ENCODE measurements around the gene ZNF189.
"Not testable (repeated sequence)": the region's sequence is repeated elsewhere in the genome, so short reads cannot be mapped to it uniquely, and the experiment has no call there.

Gene ZNF189

GRCh38 chr9:101369884-101370531 lies 28.6 kb upstream of the ZNF189 start:
- Mint-ChIP-seq H3K4me3 (no peak overlapping the region), H3K36me3 (ENCODE audit: low read depth) (no peaks in the 10 kb centered on the region), H3K9me3 (no peaks in the 10 kb centered on the region), H3K4me1 (ENCODE audit: low read depth) (no peaks in the 10 kb centered on the region), H3K27ac (no peak overlapping the region), H3K27me3 (peaks cover 25% of the 10 kb centered on the region)

- Mint-ChIP-seq H3K4me3 (no peak overlapping the region), H3K9me3 (no peaks in the 10 kb centered on the region), H3K36me3 (ENCODE audit: low read depth) (no peaks in the 10 kb centered on the region)
These were observed 26.8 kb upstream of the ZNF189 start for GRCh38 chr9:101371813-101372212.

GRCh38 chr9:101372327-101373118 lies 26.1 kb upstream of the ZNF189 start:
- H3K27ac Mint-ChIP-seq: no peak overlapping the region
- no peak overlapping the region for H3K4me3 Mint-ChIP-seq
- no peaks in the 10 kb centered on the region for H3K9me3 Mint-ChIP-seq
- no peaks in the 10 kb centered on the region for H3K36me3 Mint-ChIP-seq (ENCODE audit: low read depth)
- H3K27me3 Mint-ChIP-seq: peaks cover 34% of the 10 kb centered on the region
- no peaks in the 10 kb centered on the region for H3K4me1 Mint-ChIP-seq (ENCODE audit: low read depth)

More at GRCh38 chr9:101371813-101372212, 26.8 kb upstream of the ZNF189 start:
- Mint-ChIP-seq H3K4me1 (ENCODE audit: low read depth) (no peaks in the 10 kb centered on the region), H3K27me3 (peaks cover 36% of the 10 kb centered on the region), H3K27ac (no peak overlapping the region)

GRCh38 chr9:101375546-101375945 lies 23.1 kb upstream of the ZNF189 start:
- Mint-ChIP-seq H3K27ac (no peak overlapping the region), H3K36me3 (ENCODE audit: low read depth) (no peaks in the 10 kb centered on the region), H3K4me1 (ENCODE audit: low read depth) (no peaks in the 10 kb centered on the region), H3K4me3 (no peak overlapping the region), H3K27me3 (peaks cover 39% of the 10 kb centered on the region), H3K9me3 (no peaks in the 10 kb centered on the region)

- Mint-ChIP-seq H3K4me1 (ENCODE audit: low read depth) (no peaks in the 10 kb centered on the region), H3K27me3 (peaks cover 36% of the 10 kb centered on the region), H3K27ac (no peak overlapping the region), H3K9me3 (no peaks in the 10 kb centered on the region), H3K4me3 (no peak overlapping the region), H3K36me3 (ENCODE audit: low read depth) (no peaks in the 10 kb centered on the region)
These were observed 22.4 kb upstream of the ZNF189 start for GRCh38 chr9:101376111-101376848.

GRCh38 chr9:101380295-101380694 lies 18.4 kb upstream of the ZNF189 start:
- Mint-ChIP-seq H3K27me3 (peaks cover 20% of the 10 kb centered on the region), H3K36me3 (ENCODE audit: low read depth) (peaks cover 7% of the 10 kb centered on the region), H3K4me3 (no peak overlapping the region), H3K9me3 (peaks cover 6% of the 10 kb centered on the region), H3K4me1 (ENCODE audit: low read depth) (no peaks in the 10 kb centered on the region), H3K27ac (no peak overlapping the region)

GRCh38 chr9:101381118-101381517 lies 17.5 kb upstream of the ZNF189 start:
- H3K36me3 Mint-ChIP-seq (ENCODE audit: low read depth): peaks cover 16% of the 10 kb centered on the region
- no peak overlapping the region for H3K4me3 Mint-ChIP-seq
- H3K4me1 Mint-ChIP-seq (ENCODE audit: low read depth): no peaks in the 10 kb centered on the region
- H3K27me3 Mint-ChIP-seq: peaks cover 15% of the 10 kb centered on the region
- no peak overlapping the region for H3K27ac Mint-ChIP-seq
- peaks cover 11% of the 10 kb centered on the region for H3K9me3 Mint-ChIP-seq

- H3K4me3 Mint-ChIP-seq: no peak overlapping the region
- no peak overlapping the region for H3K27ac Mint-ChIP-seq
- peaks cover 21% of the 10 kb centered on the region for H3K36me3 Mint-ChIP-seq (ENCODE audit: low read depth)
- H3K27me3 Mint-ChIP-seq: peaks cover 11% of the 10 kb centered on the region
- peaks cover 13% of the 10 kb centered on the region for H3K9me3 Mint-ChIP-seq
- H3K4me1 Mint-ChIP-seq (ENCODE audit: low read depth): no peaks in the 10 kb centered on the region
These were observed 16.8 kb upstream of the ZNF189 start for GRCh38 chr9:101381833-101382342.

- H3K4me1 Mint-ChIP-seq (ENCODE audit: low read depth): no peaks in the 10 kb centered on the region
- no peak overlapping the region for H3K4me3 Mint-ChIP-seq
These were observed 15.3 kb upstream of the ZNF189 start for GRCh38 chr9:101383361-101383760.

GRCh38 chr9:101384873-101385536 lies 13.6 kb upstream of the ZNF189 start, which contains the start of gene BAAT:
Gene BAAT (minus strand): TSS chr9:101385006. CDS start chr9:101371404, 13,602 bp downstream.
- Mint-ChIP-seq H3K9me3 (peaks cover 13% of the 10 kb centered on the region), H3K36me3 (ENCODE audit: low read depth) (peaks cover 43% of the 10 kb centered on the region)
- H3K4me3 Mint-ChIP-seq; H3K27ac Mint-ChIP-seq; H3K4me1 Mint-ChIP-seq (ENCODE audit: low read depth); H3K27me3 Mint-ChIP-seq: not testable (repeated sequence)

More at GRCh38 chr9:101383361-101383760, 15.3 kb upstream of the ZNF189 start:
- H3K27me3 Mint-ChIP-seq: peaks cover 5% of the 10 kb centered on the region
- H3K9me3 Mint-ChIP-seq: peaks cover 13% of the 10 kb centered on the region
- H3K27ac Mint-ChIP-seq: no peak overlapping the region
- H3K36me3 Mint-ChIP-seq (ENCODE audit: low read depth): peaks cover 32% of the 10 kb centered on the region

GRCh38 chr9:101387871-101388506 lies 10.7 kb upstream of the ZNF189 start:
- no peak overlapping the region for H3K4me3 Mint-ChIP-seq
- H3K27ac Mint-ChIP-seq: no peak overlapping the region
- H3K27me3 Mint-ChIP-seq: no peaks in the 10 kb centered on the region
- H3K36me3 Mint-ChIP-seq (ENCODE audit: low read depth): peaks cover 73% of the 10 kb centered on the region
- H3K9me3 Mint-ChIP-seq: peaks cover 25% of the 10 kb centered on the region
- peaks cover 15% of the 10 kb centered on the region for H3K4me1 Mint-ChIP-seq (ENCODE audit: low read depth)

- H3K4me1 Mint-ChIP-seq (ENCODE audit: low read depth): peaks cover 21% of the 10 kb centered on the region
- no peak overlapping the region for H3K27ac Mint-ChIP-seq
- H3K9me3 Mint-ChIP-seq: peaks cover 28% of the 10 kb centered on the region
- H3K36me3 Mint-ChIP-seq (ENCODE audit: low read depth): peaks cover 78% of the 10 kb centered on the region
- no peak overlapping the region for H3K4me3 Mint-ChIP-seq
- no peaks in the 10 kb centered on the region for H3K27me3 Mint-ChIP-seq
These were observed 10.1 kb upstream of the ZNF189 start for GRCh38 chr9:101388507-101388993.

GRCh38 chr9:101393135-101393534 lies 5.5 kb upstream of the ZNF189 start:
- H3K27ac Mint-ChIP-seq: no peak overlapping the region
- no peak overlapping the region for H3K4me3 Mint-ChIP-seq
- peaks cover 27% of the 10 kb centered on the region for H3K9me3 Mint-ChIP-seq
- H3K4me1 Mint-ChIP-seq (ENCODE audit: low read depth): peaks cover 62% of the 10 kb centered on the region
- peaks cover 95% of the 10 kb centered on the region for H3K36me3 Mint-ChIP-seq (ENCODE audit: low read depth)
- no peaks in the 10 kb centered on the region for H3K27me3 Mint-ChIP-seq

GRCh38 chr9:101394687-101395086 lies 4.0 kb upstream of the ZNF189 start:
- peaks cover 66% of the 10 kb centered on the region for H3K4me1 Mint-ChIP-seq (ENCODE audit: low read depth)
- H3K9me3 Mint-ChIP-seq: peaks cover 27% of the 10 kb centered on the region
- peak overlapping the region; percentile 36 for H3K4me3 Mint-ChIP-seq
- no peak overlapping the region for H3K27ac Mint-ChIP-seq
- H3K36me3 Mint-ChIP-seq (ENCODE audit: low read depth): peaks cover 86% of the 10 kb centered on the region
- no peaks in the 10 kb centered on the region for H3K27me3 Mint-ChIP-seq
